DOHH2 (cell line): ENCODE measurements around the gene SEC23IP.

Source experiments
- CTCF ChIP-seq: fragments of 200-600 bp; sonication (generic); IDR thresholded peaks from one replicate; pipeline ENCODE4 v1.5.1; 2014; ENCODE audit warnings: antibody characterized with exemption, mild to moderate bottlenecking, low read depth, low read length; ENCODE audit not compliant: poor library complexity, severe bottlenecking
- EZH2phosphoT487 ChIP-seq: fragments of 200-600 bp; sonication (generic); IDR thresholded peaks from 2 replicates; pipeline ENCODE4 v1.6.1; 2017; ENCODE audit warnings: borderline replicate concordance, mild to moderate bottlenecking, antibody characterized with exemption, low read length, moderate library complexity, mixed read lengths

GRCh38 chr10:119853574-119853973 is 39.0 kb upstream of the SEC23IP start:
- TF ChIP-seq CTCF (no peak), EZH2phosphoT487 (no peak)
